ENCODE results near the gene AP2B1.
A peak's percentile ranks its signal among the peaks of the same experiment; 100 is the strongest.
"Not testable (repeated sequence)": the region's sequence is repeated elsewhere in the genome, so short reads cannot be mapped to it uniquely, and the experiment has no call there.

AP2B1 gene

DNA sequence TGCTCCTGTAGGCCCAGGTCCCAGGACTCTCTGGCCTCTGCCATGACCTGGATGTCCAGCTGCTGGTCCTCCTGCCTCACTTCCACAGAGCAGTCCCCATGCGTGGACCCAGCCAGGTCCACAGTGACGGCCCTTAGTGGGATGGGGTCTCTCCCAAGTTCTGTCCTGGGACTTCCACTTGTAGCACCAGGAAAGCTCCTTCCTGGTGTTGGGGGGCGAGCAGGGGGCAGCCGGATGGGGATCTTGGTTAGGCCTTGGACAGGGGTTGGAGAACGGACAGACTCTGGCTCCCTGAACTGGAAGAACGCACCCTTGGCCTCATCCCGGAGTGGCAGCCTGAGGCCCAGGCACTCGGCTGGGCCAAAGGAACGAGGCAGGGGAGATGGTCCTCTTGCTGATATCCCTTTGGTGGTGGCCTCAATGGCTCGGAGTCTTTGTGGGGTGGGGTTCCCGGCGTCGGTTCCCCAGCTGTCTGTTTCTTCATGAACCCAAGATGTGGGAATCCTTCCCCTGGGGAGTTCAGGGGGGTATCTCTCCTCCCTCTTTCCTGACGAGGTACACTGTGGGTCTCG lies 158.7 kb downstream of the AP2B1 start:
- DNase-seq (ENCODE audit: low read depth in 1 of 2, low spot score in 1 of 2), result no peak

- DNase-seq (ENCODE audit: low read depth in 1 of 2, low spot score in 1 of 2), result peak; percentile 54 to 69
Observed at GRCh38 chr17:35747540-35748017, 160.5 kb downstream of the AP2B1 start.

- DNase-seq (ENCODE audit: low read depth in 1 of 2, low spot score in 1 of 2), result no peak
Observed at GRCh38 chr17:35748341-35748841, 161.3 kb downstream of the AP2B1 start.

DNA sequence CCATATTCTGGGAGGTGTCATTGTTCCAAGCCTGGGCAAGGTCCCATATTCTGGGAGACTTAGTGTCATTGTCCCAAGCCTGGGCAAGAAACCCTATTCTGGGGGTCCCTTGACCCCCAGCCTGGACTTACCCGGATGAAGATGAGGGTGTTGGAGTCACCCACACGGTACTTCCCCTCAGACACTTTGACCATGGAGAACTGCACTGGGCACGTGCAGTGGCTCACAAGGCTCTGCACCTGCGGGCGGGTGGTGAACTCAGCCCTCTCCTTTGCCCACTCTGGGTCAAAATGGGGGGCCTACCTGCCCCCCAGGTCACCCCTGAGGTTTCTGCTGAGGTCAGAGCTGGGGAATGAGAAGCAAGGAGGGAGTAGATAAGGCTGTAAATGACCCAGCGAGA lies 161.9 kb downstream of the AP2B1 start:
- DNase-seq (ENCODE audit: low read depth in 1 of 2, low spot score in 1 of 2), result no peak

- DNase-seq (ENCODE audit: low read depth in 1 of 2, low spot score in 1 of 2), result no peak
Observed at GRCh38 chr17:35749560-35750412, 162.7 kb downstream of the AP2B1 start.

DNA sequence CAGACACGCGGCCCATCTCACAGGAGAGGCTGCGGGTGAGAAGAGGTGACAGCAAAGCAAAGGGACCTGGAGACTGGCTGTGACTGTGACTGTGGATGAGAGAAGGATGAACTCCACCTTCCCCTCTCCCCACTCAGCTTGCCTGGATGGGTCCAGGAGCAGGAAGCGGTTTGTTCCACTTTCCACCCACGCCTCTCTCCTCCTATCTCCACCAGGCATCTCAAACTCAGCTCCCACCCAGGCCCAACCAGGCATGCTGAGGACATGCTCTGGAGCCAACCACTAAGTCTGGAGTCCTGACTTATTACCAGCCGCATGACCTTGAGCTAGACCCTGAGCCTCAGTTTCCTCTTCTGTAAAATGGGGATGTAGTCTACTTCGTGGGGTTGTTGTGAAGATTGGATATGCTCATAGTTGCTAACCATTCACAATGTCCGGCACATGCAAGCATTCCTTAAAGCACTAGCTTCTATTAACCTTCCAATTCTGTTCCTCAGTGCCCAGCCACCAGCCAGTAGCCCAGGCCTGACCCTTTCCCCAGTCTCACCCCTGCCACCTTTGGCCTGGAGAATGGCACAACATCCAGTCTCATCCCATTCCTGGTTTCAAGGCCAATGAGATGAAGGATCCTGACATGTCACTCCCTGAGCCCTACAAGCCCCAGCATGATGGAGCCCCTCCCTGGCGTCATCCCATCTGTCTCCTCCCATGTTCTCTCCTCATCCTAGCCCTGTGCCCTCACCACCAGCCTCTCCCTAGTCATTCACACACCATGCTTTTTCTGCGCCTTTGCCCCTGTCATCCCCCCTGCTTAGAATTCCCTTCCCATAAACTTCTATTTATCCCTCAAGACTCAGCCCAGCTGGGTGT lies 163.6 kb downstream of the AP2B1 start:
- DNase-seq (ENCODE audit: low read depth in 1 of 2, low spot score in 1 of 2), result no peak

DNA sequence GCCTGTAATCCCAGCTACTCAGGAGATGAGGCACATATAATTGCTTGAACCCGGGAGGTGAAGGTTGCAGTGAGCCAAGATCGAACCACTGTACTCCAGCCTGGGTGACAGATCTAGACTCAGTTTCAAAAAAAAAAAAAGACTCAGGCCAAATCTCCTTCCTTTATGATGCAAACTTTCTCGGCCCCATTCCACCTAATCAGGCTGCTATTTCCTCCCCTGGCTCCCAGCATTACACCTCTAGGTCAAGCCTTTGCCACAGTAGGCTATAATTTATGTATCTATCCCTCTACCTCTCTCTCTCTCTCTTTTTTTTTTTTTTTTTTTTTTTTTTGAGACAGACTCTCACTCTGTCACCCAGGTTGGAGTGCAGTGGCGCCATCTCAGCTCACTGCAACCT lies 164.4 kb downstream of the AP2B1 start:
- not testable (repeated sequence) for DNase-seq (ENCODE audit: low read depth in 1 of 2, low spot score in 1 of 2)

- no peak for DNase-seq (ENCODE audit: low read depth in 1 of 2, low spot score in 1 of 2)
Observed at GRCh38 chr17:35752471-35752870, 165.3 kb downstream of the AP2B1 start.

DNA sequence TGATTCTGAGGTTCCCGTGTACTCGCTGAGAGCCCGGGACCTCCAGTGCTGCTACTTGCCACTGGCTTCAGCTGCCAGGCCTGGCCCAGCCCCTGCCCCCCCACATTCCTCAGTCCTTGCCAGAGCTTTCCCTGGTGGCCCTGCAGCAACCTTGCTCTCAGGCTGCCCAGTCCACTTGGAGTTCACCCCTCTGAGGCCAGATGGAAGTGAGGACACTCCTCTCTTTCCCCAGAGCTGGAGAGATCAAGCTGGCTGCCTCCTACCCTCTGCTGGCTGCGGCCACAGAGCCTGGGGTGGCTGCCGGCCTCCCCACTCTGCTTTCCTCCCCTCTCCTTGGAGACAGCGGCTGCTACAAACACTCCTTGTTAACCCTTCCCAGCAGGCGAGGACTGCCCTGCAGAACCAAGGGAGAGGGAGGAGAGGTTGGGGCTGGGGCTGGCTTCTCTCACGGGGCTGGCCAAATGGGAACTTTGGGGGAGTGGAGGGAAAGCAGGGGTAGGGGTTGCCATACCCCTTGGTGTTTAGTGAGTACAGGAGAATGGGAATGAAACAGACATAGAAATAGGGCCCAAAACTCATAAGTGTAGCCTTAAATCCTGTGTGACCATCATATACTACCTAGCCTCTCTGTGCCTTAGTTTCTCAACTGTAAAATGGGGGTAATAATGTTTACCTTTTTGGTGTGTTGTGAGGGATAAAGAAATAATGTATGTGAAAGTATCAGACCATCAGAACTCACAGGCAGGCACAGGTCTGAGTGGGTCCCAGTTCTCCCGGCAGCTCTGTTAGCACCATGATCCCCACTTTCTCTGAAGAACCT lies 166.0 kb downstream of the AP2B1 start, which contains the start of gene GAS2L2:
Gene GAS2L2 (minus strand): TSS at position 295 of the 820 bp plus-strand sequence. CDS start 389 bp downstream, outside the sequence.
- DNase-seq (ENCODE audit: low read depth in 1 of 2, low spot score in 1 of 2), result no peak

DNA sequence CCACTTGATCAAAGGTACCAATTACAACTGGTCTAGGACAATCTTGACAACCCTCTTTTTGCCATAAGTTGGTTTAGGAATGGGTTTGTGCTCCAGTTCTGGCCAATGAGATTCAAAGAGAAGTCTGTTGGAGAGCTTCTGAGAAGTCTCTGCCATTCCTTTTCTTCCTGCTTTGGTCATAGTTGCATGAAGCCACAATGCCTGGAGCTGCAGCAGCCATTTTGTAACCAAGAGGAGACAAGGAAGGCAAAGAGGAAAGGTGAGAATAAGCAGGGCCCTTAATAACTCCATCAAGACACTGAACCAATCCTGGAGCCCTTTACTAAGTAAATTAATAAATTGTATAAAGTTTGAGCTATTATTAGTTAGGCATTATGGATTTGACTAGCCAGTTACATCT lies 170.1 kb downstream of the AP2B1 start:
- DNase-seq (ENCODE audit: low read depth in 1 of 2, low spot score in 1 of 2), result no peak

- DNase-seq (ENCODE audit: low read depth in 1 of 2, low spot score in 1 of 2), result no peak
Observed at GRCh38 chr17:35760587-35760986, 173.5 kb downstream of the AP2B1 start, which contains the start of gene C17orf50. Gene C17orf50 (plus strand): TSS chr17:35760887. CDS start chr17:35760942, 55 bp downstream.

GRCh38 chr17:35761601-35762000 lies 174.5 kb downstream of the AP2B1 start:
- DNase-seq (ENCODE audit: low read depth in 1 of 2, low spot score in 1 of 2), result no peak

- no peak for DNase-seq (ENCODE audit: low read depth in 1 of 2, low spot score in 1 of 2)
Observed at GRCh38 chr17:35763767-35764122, 176.6 kb downstream of the AP2B1 start.

DNA sequence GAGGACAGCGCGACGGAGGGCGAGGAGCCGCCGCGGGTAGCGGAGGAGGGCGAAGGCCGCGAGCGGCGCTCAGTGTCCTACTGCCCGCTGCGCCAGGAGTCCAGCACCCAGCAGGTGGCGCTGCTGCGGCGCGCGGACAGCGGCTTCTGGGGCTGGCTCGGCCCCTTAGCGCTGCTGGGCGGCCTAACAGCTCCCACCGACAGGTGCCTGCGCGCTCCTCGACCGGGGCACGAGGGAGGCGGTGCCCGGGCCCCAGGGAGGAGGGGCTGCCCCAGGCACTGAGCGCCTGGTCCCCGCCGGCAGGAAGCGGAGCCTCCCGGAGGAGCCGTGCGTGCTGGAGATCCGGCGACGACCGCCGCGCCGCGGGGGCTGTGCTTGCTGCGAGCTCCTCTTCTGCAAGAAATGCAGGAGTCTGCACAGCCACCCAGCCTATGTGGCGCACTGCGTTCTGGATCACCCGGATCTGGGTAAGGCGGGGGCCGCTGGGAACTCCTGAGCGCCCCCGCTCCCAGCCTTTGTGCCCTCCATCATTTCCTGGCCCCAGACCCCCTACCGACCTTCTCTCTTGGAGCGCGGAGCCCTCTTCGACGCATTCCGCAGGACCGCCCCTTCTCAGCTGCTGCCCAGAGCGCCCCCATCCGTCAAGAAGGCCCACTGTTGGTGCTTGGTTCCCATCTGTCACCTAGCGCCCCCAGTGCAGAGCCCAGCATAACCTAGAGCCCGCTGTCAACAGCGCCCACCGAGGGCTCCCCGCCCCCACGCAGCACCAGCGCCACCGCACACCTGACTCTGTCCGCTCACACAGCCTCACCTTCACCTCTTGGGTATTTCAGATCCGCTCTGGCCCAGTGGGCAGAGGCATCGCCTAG lies 177.2 kb downstream of the AP2B1 start:
- peak; percentile 75 to 79 for DNase-seq (ENCODE audit: low read depth in 1 of 2, low spot score in 1 of 2)

GRCh38 chr17:35765086-35765710 lies 178.1 kb downstream of the AP2B1 start:
- DNase-seq (ENCODE audit: low read depth in 1 of 2, low spot score in 1 of 2), result no peak

GRCh38 chr17:35765756-35766488 lies 178.8 kb downstream of the AP2B1 start:
- DNase-seq (ENCODE audit: low read depth in 1 of 2, low spot score in 1 of 2), result no peak

- DNase-seq (ENCODE audit: low read depth in 1 of 2, low spot score in 1 of 2), result no peak
Observed at GRCh38 chr17:35766489-35766877, 179.4 kb downstream of the AP2B1 start.

DNA sequence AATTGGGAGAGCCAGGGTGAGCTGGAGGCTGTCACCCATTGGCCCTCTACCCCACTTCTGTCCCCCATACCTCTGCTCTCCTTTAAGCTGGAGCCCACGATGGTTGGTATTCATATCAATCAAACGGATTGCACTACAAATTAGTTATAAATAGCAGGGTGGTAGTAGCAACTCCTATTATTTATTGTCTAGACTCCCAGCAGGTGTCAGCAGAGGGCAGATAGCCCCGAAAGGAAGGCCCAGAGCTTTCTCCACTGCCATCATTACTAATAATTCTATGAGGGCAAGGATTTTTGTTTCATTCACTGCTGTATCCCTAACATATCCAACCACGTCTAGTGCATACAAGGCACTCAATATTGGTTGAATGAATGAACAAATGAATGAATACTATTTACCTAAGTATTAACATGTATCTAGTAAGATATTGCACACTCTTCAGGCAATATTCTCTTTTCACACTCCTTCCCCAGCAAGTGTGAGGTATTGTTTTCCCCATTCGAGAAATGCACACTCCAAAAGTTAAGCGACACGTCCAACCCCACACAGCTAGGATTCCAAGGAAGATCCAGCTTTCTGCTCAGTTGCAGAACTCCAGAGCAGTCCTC lies 179.9 kb downstream of the AP2B1 start:
- DNase-seq (ENCODE audit: low read depth in 1 of 2, low spot score in 1 of 2), result no peak

Measured in stimulated activated CD4-positive, alpha-beta T cell treated with anti-CD3 and anti-CD28 coated beads, Interleukin-15, amount 100 ng/mL, for 1 hour (primary cell).